ENCODE data around the gene NEO1.

Gene NEO1

DNA sequence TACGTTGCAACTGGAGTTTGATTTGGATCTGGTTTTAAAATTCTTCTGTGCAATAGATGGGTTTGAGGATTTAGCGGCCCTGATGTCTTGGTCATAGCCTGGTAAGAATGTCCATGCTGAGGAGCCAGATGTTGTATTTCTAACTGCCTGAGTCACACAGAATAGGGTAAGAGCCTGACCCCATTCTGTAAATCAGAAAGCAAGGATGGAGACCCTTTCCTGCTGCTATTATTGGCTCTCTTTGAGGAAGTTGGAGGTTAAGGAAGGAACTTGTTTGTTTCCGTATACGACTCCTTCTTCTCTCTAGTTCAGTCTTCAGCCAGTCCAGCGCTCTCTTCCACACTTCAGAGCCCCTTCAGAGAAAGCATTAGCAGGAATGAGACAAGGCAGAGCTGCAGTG is 251.4 kb downstream of the NEO1 start:
- DNase-seq (ENCODE audit: low read depth in 2 of 2): no peak

DNA sequence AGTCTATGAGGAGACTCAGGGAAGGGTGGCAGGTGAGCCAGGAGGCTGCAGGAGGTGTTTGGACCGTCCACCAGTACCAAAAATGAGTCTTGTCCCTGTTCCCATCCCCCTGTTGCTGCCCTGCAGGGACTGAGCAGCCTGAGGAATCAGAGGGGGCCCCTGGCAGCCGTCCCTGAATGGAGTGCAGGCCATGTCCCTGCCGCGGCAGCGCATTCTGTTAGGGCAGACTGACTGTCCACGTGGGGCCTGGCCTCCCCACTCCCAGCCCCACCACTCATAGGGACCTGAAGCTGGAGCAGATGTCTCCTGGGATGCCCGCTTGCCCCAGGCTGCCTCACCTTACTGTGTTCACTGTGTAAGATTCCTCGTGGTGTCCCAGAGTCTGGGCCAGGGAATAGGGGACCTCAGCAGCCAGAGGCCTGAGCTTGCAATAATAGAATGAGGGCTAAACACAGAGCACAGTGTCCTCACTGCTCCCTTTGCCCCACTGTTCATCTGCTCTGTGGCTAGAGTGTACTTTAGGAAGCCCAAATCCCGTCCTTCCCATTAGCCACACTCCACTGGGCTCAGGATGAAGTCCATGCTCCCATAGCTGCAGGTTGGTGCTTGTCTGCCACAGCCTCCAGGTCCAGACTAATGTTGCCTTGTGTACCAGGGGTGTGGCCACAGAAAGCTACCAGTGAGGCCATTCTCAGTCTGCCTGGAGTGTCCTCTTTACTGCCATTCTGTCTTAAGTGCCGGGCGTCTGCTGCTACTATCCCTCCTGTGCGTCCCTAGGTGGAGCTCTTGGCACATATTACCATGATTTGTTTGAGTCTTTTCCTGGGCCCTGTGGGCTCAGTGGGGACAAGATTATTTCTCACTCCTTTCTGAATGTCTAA is 253.3 kb downstream of the NEO1 start:
- DNase-seq (ENCODE audit: low read depth in 2 of 2): no peak

DNA sequence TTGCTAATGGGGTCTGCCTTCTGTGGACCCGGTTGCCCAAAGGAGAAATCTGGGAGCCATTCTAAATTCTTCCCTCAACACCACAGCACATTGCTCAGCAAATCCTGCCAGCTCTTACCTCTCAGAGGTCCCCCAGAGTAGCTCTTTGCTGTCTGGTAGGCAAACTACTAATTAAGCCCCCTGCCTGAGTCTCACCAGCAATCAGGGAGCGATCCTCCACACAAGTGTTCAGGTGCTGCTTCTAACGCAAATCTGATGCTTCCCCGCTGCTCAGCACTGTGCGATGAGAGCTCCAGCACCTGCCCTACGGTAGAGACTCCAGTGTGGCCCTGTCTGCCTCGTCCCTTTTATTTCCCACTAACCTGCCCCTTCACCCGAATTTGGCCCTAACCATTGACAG is 256.0 kb downstream of the NEO1 start:
- DNase-seq (ENCODE audit: low read depth in 2 of 2): no peak

DNA sequence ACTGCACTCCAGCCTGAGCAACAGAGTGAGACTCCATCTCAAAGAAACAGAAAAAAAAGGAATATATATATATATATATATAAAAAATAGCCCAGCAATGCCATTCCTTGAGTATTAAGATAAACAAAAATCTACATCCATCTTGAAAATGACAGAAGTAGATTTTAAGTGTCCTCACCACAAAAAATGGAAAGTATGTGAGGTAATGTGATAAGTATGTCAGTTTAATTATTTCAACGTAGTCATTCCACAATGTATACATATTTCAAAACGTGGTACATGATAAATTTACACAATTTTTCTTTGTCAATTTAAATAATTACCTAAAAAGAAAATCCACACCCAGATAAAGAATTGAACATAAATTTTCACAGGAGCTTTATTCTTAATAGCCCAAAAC is 261.6 kb downstream of the NEO1 start:
- no peak for DNase-seq (ENCODE audit: low read depth in 2 of 2)

DNA sequence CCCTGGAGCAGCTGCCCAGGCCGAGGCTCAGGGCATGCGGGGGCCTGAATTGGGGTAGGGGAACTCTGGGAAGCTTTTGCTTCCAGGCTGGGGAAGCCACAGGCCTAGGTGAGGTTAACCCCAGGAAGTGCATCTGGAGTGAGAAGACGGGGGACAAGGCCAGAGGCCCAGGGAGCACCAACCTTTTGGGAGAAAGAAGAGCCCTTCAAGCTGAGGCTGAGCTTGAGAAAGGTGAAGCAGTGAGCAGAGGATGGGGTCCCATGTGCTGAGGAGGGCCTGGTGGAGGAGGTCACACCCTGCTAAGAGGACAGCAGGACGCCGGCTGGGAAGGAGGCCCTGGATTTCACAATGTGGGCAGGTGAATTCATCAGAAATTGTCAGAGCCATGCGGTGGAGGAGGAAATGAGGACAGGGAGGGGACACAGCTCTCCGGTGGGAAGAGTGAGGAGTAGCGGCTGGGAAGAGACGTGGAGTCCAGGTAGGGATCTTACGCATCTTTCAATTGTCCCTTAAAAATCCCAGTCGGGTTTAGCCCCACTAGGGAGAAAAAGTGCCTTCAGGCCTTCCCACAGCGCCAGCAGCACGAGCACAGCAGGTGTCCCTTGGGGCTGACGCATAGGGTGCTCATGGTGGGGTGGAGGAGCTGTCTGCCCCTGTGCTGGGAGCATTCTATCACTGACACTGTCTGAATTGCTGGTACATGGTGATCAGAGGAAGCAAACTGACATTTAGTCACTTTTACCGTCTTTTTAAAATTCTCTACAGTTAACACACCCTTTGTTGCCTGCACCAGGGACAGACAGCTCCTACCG is 265.6 kb downstream of the NEO1 start:
- no peak for DNase-seq (ENCODE audit: low read depth in 2 of 2)

- DNase-seq (ENCODE audit: low read depth in 2 of 2): no peak
Observed at GRCh38 chr15:73318463-73319351, 266.4 kb downstream of the NEO1 start.

GRCh38 chr15:73319460-73320245 is 267.4 kb downstream of the NEO1 start:
- DNase-seq (ENCODE audit: low read depth in 2 of 2): no peak

DNA sequence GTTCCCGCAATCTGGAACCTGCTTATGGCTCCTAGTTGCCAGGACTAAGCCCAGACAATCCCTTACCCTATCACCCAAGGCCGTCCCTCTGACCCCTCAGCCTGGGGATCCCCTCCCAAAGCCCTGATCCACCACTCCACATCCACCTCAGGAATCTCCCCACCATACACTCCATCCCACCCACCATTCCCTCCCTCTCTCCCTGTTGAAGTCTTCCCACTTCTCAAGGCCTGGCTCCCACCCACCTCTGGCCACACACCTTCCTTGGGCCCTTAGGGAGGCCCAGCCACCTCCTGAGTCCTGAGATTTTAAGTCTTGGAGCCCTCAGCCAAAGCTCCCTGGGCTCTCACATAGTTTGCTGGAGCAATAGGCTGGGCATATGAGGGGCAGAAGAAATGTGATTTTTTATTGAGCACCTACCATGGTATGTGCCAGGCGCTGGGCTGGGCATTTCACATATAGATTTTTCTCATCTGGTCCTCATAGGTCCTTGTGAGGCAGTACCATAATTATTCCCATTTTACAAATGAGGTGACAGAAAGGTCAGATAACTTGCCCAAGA is 268.4 kb downstream of the NEO1 start:
- DNase-seq (ENCODE audit: low read depth in 2 of 2): no peak

DNA sequence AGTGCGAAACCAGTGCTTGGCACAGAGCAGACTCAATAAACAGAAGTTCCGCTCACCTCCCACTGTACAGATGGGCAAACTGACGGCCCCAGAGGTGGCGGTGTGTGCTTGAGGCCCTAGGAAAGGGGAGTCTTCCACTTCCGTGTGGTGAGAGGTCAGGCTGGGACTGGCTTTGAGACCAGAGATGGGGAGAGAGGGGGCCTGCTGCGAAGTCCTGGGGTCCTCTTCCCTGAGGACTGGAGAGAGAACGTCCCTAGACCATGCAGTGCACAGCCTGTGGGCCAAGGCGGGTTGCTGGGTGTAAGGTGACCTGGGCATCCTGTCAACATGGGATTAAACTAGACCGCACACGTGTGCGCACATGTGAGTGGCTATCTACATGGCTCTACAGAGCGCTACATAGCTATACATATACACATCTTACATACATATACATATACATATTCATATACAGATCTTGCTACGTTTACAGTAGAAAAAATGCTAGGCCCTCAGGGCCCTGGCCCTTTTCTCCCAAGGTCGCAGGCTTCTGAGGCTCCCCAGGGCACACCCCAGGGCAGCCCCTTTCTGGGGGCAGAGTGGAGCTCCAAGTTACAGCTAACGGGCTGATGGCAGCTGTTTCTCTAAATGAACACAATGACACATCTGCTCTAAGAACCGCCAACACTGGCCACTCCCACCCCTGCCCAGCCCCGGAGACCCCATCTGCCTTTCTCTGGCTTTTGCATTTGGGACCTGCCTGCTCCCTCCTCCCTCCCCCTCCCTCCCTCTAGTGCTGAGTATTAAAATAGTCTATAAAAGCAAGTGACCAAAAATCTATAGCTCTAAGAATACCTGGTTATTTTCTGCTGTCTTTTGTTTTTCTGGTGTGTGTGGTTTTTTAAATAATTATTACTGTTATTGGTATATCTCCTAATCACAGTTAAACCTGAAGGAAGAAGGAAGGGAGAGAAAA is 269.5 kb downstream of the NEO1 start:
- no peak for DNase-seq (ENCODE audit: low read depth in 2 of 2)

- no peak for DNase-seq (ENCODE audit: low read depth in 2 of 2)
Observed at GRCh38 chr15:73322665-73323373, 270.6 kb downstream of the NEO1 start.

- DNase-seq (ENCODE audit: low read depth in 2 of 2): no peak
Observed at GRCh38 chr15:73323374-73323955, 271.2 kb downstream of the NEO1 start.

- no peak for DNase-seq (ENCODE audit: low read depth in 2 of 2)
Observed at GRCh38 chr15:73323956-73324355, 271.7 kb downstream of the NEO1 start.

- DNase-seq (ENCODE audit: low read depth in 2 of 2): no peak
Observed at GRCh38 chr15:73324496-73325170, 272.4 kb downstream of the NEO1 start.

DNA sequence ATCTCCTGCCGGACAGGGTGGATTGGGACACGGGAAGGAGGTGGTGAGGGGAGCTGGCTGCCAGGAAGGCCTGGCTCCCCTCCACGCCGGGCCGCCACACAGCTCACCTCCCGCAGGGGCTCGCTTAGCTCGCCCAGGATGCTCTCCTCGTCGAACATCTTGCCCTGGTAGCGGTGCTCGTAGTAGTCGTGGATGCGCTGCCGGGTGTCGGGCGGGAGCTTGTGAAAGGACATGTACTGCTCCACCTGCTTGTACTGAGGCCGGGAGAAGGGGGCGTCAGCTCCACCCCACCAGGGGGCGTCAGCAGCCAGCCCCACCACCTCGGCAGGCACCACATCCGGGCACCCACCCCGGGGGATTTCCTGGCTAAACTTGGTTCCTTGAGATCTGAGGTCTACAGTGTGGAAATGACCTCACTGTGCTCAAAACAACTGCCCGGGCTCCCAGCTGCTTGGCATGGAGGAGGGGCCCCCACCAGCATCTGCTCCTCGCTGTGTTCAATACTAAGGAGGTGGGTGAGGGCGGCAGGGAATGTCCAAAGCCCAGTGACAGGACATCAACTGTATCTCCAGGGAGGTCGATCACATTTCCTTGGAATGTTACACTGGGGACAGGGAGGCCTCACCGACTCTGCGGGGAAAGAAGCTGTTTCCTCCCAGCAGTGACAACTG is 273.1 kb downstream of the NEO1 start:
- no peak for DNase-seq (ENCODE audit: low read depth in 2 of 2)

DNA sequence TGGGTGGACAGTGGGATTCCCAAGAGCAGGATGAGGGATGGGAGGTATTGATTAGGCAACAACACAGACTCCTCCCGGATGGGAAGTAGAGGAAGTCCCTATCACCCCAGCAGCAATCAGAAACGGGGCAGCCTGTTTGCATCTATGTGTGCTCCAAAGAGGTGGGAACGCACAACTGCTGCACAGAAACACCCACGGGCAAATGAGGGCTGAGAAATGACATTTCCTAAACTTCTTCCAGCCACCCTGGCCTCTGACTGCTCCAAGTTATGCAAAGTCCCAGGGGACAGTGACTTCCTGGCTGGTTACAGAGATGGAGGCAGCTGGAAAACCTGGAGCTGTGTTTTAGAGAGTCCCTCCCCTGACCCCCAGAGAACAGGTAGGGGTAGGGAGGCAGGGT is 273.9 kb downstream of the NEO1 start:
- no peak for DNase-seq (ENCODE audit: low read depth in 2 of 2)

- DNase-seq (ENCODE audit: low read depth in 2 of 2): no peak
Observed at GRCh38 chr15:73328149-73328820, 276.0 kb downstream of the NEO1 start.

- no peak for DNase-seq (ENCODE audit: low read depth in 2 of 2)
Observed at GRCh38 chr15:73328981-73329380, 276.7 kb downstream of the NEO1 start.

All from activated CD4-positive, alpha-beta T cell treated with anti-CD3 and anti-CD28 coated beads for 24 hours (primary cell).